WTC11 (cell line): ENCODE results near the gene OPA1. TPM values are rescaled to one million over a fixed set of nuclear protein-coding genes. Genes with fewer than 3 reads are reported as not detected.

Experiments
- ATAC-seq: fragments of 200-7000 bp; cut with Tn5 transposase; 2 replicates; pipeline ENCODE4 v1.10.0; 2021; ENCODE audit warnings: mild to moderate bottlenecking, moderate library complexity
- CTCF ChIA-PET: fragments of 300-600 bp; sonication (Branson Sonifier 250); formaldehyde crosslinking; loops from one replicate; lab custom pipeline; 2021; ENCODE audit warnings: antibody characterized with exemption; lab: Charles Lee
- POLR2A ChIA-PET: fragments of 350-600 bp; sonication (Branson Sonifier 250); formaldehyde crosslinking; loops from one replicate; lab custom pipeline; 2021; ENCODE audit warnings: antibody characterized with exemption; lab: Charles Lee
- DNase-seq: peaks from one replicate; pipeline ENCODE4 v3.0.0; 2021; ENCODE audit warnings: low spot score
- H3K27ac Mint-ChIP-seq: 2 replicates; pipeline ENCODE4 v1.8.0; 2021; ENCODE audit warnings: mixed read lengths
- H3K27me3 Mint-ChIP-seq: 2 replicates; pipeline ENCODE4 v1.8.0; 2021; ENCODE audit warnings: low read depth, mild to moderate bottlenecking, moderate library complexity, mixed read lengths
- H3K36me3 Mint-ChIP-seq: 2 replicates; pipeline ENCODE4 v1.8.0; 2021; ENCODE audit warnings: mixed read lengths
- H3K4me1 Mint-ChIP-seq: 2 replicates; pipeline ENCODE4 v1.8.0; 2022; ENCODE audit warnings: mixed read lengths
- H3K4me3 Mint-ChIP-seq: 2 replicates; pipeline ENCODE4 v1.8.0; 2021; ENCODE audit warnings: mild to moderate bottlenecking, moderate library complexity, mixed read lengths
- H3K9me3 Mint-ChIP-seq: 2 replicates; pipeline ENCODE4 v1.8.0; 2021; ENCODE audit warnings: mixed read lengths
- ETV6 ChIP-seq: sonication (generic); formaldehyde crosslinking; IDR thresholded peaks from 2 replicates; pipeline ENCODE4 v1.8.1; 2022; ENCODE audit warnings: mild to moderate bottlenecking, missing genetic modification reagents
- FOXP4 ChIP-seq: sonication (generic); formaldehyde crosslinking; IDR thresholded peaks from 2 replicates; pipeline ENCODE4 v1.8.0; 2022; ENCODE audit warnings: mild to moderate bottlenecking, missing genetic modification reagents
- NFE2L1 ChIP-seq: sonication (generic); formaldehyde crosslinking; IDR thresholded peaks from 2 replicates; pipeline ENCODE4 v1.8.1; 2023; ENCODE audit warnings: missing genetic modification reagents
- NR1H2 ChIP-seq: sonication (generic); formaldehyde crosslinking; IDR thresholded peaks from 2 replicates; pipeline ENCODE4 v1.9.0; 2021; ENCODE audit warnings: mild to moderate bottlenecking, moderate library complexity, missing genetic modification reagents
- NR2C2 ChIP-seq: sonication (generic); formaldehyde crosslinking; IDR thresholded peaks from 2 replicates; pipeline ENCODE4 v1.8.0; 2022; ENCODE audit warnings: mild to moderate bottlenecking, missing genetic modification reagents
- PRRX2 ChIP-seq: fragments of 250-450 bp; sonication (Bioruptor Pico); IDR thresholded peaks from 2 replicates; pipeline ENCODE4 v1.8.0; 2021; ENCODE audit warnings: mild to moderate bottlenecking
- RELA ChIP-seq: sonication (generic); formaldehyde crosslinking; IDR thresholded peaks from 2 replicates; pipeline ENCODE4 v1.8.1; 2022; ENCODE audit warnings: missing genetic modification reagents, mild to moderate bottlenecking, borderline replicate concordance
- SMAD3 ChIP-seq: sonication (generic); formaldehyde crosslinking; IDR thresholded peaks from 2 replicates; pipeline ENCODE4 v1.8.0; 2022; ENCODE audit warnings: missing genetic modification reagents, mild to moderate bottlenecking, borderline replicate concordance
- SP1 ChIP-seq: sonication (generic); formaldehyde crosslinking; conservative IDR thresholded peaks from 2 replicates; pipeline ENCODE4 v1.8.1; 2022; ENCODE audit warnings: missing genetic modification reagents
- ZNF219 ChIP-seq: sonication (generic); formaldehyde crosslinking; IDR thresholded peaks from 2 replicates; pipeline ENCODE4 v1.8.0; 2023; ENCODE audit warnings: missing genetic modification reagents, mild to moderate bottlenecking, borderline replicate concordance
- ZNF232 ChIP-seq: sonication (generic); formaldehyde crosslinking; IDR thresholded peaks from 2 replicates; pipeline ENCODE4 v1.8.0; 2022; ENCODE audit warnings: mild to moderate bottlenecking, missing genetic modification reagents
- ZNF416 ChIP-seq: fragments of 250-450 bp; sonication (Bioruptor Pico); IDR thresholded peaks from 2 replicates; pipeline ENCODE4 v1.9.0; 2021; ENCODE audit warnings: mild to moderate bottlenecking, inconsistent platforms
- ZNF425 ChIP-seq: fragments of 250-450 bp; sonication (Bioruptor Pico); conservative IDR thresholded peaks from 2 replicates; pipeline ENCODE4 v1.9.0; 2021; ENCODE audit warnings: mild to moderate bottlenecking
- total RNA-seq: library from RNA; stranded (reverse); gene quantifications from 3 replicates; pipeline ENCODE4 v1.2.3, GENCODE V29; 2021
- TF ChIP-seq, protein P1 (sequence below): sonication (generic); formaldehyde crosslinking; IDR thresholded peaks from 2 replicates; pipeline ENCODE4 v1.8.1; 2023; ENCODE audit warnings: mild to moderate bottlenecking, missing genetic modification reagents, moderate library complexity
- TF ChIP-seq, protein P2 (sequence below): sonication (generic); formaldehyde crosslinking; IDR thresholded peaks from 2 replicates; pipeline ENCODE4 v1.8.1; 2022; ENCODE audit warnings: low read depth, mild to moderate bottlenecking, moderate library complexity, missing genetic modification reagents, borderline replicate concordance
- TF ChIP-seq, protein P3 (sequence below): sonication (generic); formaldehyde crosslinking; IDR thresholded peaks from 2 replicates; pipeline ENCODE4 v1.8.1; 2023; ENCODE audit warnings: mild to moderate bottlenecking, missing genetic modification reagents

Gene OPA1
- total RNA-seq, 1 experiment from 2014 or later: 84.7 TPM

DNA sequence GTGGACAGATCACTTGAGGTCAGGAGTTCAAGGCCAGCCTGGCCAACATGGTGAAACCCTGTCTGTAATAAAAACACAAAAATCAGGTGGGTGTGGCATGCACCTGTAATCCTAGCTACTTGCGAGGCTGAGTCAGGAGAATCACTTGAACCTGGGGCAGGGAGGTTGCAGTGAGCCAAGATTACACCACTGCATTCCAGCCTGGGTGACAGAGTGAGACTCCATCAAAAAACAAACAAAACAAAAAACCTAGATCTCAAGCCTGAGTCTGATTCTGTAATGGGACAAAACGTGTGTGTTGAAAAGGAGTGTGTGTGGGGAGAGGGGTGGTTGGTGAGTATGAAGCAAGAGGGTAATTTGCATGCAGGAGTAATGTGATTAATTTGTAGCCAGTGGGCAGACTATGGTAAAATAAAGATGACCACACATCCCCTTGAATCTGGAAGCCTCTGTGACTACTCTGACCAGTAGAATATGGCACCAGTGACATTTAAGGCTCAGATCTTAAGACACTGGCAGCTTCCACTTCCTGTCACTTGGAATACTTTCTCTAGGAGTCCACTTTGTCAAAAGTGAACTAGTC, 18.4 kb upstream of the OPA1 start:
- ChIA-PET POLR2A (no interaction called here), CTCF (interaction anchor here (0.6 to 2.9 kb wide), 2 partner anchors 113 to 114 kb away, joined by 3 to 10 read pairs; no protein-coding TSS in a partner anchor)
- no peaks in the 10 kb centered on the region for H3K36me3 Mint-ChIP-seq

DNA sequence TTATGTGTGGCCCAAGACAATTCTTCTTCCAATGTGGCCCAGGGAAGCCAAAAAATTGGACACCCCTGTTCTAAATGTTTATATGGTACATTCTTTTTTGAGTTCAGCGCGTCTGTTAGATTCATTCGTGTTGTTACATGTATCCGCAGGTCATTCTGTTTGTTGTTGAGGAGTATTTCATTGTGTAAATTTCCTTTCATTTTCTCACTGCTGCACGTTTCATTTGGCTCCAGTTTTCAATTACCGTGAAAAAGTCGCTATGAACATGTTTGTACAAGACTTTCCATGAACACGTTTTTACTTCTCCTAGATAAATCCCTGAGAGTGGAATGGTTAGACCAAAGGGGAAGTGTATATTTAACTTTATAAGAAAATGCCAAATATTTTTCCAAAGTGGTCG, 7.5 kb upstream of the OPA1 start:
- no peaks in the 10 kb centered on the region for H3K36me3 Mint-ChIP-seq
- CTCF ChIA-PET: no interaction called here
- TF ChIP-seq NFE2L1 (CRISPR knock-in tag) (no peak), NR1H2 (CRISPR knock-in tag) (no peak)

More for the DNA sequence above, 18.4 kb upstream of the OPA1 start:
- DNase-seq: no peak
- H3K27me3 Mint-ChIP-seq: no peaks in the 10 kb centered on the region; the same call in 1 of the 2 replicates
- ATAC-seq: no peak
- no peak overlapping the region for H3K4me3 Mint-ChIP-seq
- H3K27ac Mint-ChIP-seq: no peak overlapping the region
- H3K9me3 Mint-ChIP-seq: no peaks in the 10 kb centered on the region
- peaks cover 27% of the 10 kb centered on the region for H3K4me1 Mint-ChIP-seq
- TF ChIP-seq FOXP4: no peak
- TF ChIP-seq ZNF232 (CRISPR knock-in tag): no peak
- TF ChIP-seq NR1H2 (CRISPR knock-in tag): no peak
- no peak for TF ChIP-seq ETV6
- no peak for TF ChIP-seq NR2C2 (CRISPR knock-in tag)
- no peak for TF ChIP-seq SMAD3 (CRISPR knock-in tag)
- no peak for TF ChIP-seq ZNF425 (CRISPR knock-in tag)
- TF ChIP-seq, protein P1, sequence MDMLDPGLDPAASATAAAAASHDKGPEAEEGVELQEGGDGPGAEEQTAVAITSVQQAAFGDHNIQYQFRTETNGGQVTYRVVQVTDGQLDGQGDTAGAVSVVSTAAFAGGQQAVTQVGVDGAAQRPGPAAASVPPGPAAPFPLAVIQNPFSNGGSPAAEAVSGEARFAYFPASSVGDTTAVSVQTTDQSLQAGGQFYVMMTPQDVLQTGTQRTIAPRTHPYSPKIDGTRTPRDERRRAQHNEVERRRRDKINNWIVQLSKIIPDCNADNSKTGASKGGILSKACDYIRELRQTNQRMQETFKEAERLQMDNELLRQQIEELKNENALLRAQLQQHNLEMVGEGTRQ (CRISPR knock-in tag): no peak
- TF ChIP-seq SP1 (CRISPR knock-in tag): no peak
- TF ChIP-seq PRRX2 (CRISPR knock-in tag): no peak
- TF ChIP-seq, protein P2, sequence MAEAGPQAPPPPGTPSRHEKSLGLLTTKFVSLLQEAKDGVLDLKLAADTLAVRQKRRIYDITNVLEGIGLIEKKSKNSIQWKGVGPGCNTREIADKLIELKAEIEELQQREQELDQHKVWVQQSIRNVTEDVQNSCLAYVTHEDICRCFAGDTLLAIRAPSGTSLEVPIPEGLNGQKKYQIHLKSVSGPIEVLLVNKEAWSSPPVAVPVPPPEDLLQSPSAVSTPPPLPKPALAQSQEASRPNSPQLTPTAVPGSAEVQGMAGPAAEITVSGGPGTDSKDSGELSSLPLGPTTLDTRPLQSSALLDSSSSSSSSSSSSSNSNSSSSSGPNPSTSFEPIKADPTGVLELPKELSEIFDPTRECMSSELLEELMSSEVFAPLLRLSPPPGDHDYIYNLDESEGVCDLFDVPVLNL (CRISPR knock-in tag): no peak
- no peak for TF ChIP-seq ZNF416
- TF ChIP-seq ZNF219: no peak
- TF ChIP-seq, protein P3, sequence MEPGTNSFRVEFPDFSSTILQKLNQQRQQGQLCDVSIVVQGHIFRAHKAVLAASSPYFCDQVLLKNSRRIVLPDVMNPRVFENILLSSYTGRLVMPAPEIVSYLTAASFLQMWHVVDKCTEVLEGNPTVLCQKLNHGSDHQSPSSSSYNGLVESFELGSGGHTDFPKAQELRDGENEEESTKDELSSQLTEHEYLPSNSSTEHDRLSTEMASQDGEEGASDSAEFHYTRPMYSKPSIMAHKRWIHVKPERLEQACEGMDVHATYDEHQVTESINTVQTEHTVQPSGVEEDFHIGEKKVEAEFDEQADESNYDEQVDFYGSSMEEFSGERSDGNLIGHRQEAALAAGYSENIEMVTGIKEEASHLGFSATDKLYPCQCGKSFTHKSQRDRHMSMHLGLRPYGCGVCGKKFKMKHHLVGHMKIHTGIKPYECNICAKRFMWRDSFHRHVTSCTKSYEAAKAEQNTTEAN (CRISPR knock-in tag): no peak
- no peak for TF ChIP-seq RELA (CRISPR knock-in tag)

More for the DNA sequence above, 7.5 kb upstream of the OPA1 start:
- ATAC-seq: no peak
- Mint-ChIP-seq H3K9me3 (no peaks in the 10 kb centered on the region), H3K4me1 (0 out of 2 replicates have a peak, but pooled peaks cover 7% of the 10 kb centered on the region), H3K27ac (no peak overlapping the region), H3K27me3 (no peaks in the 10 kb centered on the region; the same call in 1 of the 2 replicates), H3K4me3 (no peak overlapping the region)
- POLR2A ChIA-PET: no interaction called here
- no peak for DNase-seq
